Umbilical cord (tissue), 2 donors: Measurements from ENCODE around the gene CCDC116. TPM values are rescaled to one million over a fixed set of nuclear protein-coding genes. Genes with fewer than 3 reads are reported as not detected.
"Not testable (repeated sequence)": the region's sequence is repeated elsewhere in the genome, so short reads cannot be mapped to it uniquely, and the experiment has no call there.

Experiments used
- DNase-seq: peaks from one replicate; pipeline ENCODE4 v3.0.0-alpha.2; 2015; ENCODE audit warnings: low spot score
- total RNA-seq: library from RNA; depleted of rRNA; stranded (reverse); fragments of >200 nt; gene quantifications from one replicate; pipeline ENCODE4 v1.2.3, GENCODE V29; 2014; ENCODE audit warnings: low replicate concordance; ENCODE audit not compliant: insufficient read depth

Gene CCDC116, protein sequence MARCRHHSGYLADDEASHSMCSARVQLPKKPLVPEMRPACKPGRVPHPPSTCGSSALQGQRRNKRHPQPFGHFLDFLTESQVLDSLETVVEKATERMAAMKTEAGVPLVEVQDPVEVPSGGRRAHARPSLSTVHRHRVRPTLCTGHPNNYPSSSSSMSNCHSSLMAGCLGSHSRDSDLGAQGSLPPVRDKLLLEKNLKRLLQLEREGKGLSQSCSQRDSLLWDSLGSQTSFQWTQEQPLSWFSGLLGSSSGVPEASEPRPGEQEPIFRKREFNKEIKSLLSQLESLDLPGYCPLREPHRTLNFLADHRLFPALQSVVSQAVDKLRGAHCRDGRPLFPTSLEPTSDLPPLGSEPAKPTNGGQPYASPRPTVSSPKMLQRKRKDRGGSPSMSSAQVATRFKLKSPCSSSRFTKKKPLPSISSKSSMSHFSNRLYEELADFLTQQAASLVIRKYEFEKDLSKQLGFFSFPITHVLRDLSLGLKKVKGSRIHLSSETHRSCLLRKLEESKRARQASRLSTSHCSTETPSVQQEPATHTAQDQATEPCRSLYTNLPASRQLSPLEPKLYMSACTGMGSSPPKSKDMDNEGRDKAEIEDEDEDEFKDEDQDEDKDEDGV
- total RNA-seq, result not detected

- no peak for DNase-seq
These were observed at the start of gene CCDC116 for GRCh38 chr22:21632237-21632895. CCDC116 (plus strand) TSS chr22:21632760; CDS start chr22:21633182, 422 bp downstream.

DNA sequence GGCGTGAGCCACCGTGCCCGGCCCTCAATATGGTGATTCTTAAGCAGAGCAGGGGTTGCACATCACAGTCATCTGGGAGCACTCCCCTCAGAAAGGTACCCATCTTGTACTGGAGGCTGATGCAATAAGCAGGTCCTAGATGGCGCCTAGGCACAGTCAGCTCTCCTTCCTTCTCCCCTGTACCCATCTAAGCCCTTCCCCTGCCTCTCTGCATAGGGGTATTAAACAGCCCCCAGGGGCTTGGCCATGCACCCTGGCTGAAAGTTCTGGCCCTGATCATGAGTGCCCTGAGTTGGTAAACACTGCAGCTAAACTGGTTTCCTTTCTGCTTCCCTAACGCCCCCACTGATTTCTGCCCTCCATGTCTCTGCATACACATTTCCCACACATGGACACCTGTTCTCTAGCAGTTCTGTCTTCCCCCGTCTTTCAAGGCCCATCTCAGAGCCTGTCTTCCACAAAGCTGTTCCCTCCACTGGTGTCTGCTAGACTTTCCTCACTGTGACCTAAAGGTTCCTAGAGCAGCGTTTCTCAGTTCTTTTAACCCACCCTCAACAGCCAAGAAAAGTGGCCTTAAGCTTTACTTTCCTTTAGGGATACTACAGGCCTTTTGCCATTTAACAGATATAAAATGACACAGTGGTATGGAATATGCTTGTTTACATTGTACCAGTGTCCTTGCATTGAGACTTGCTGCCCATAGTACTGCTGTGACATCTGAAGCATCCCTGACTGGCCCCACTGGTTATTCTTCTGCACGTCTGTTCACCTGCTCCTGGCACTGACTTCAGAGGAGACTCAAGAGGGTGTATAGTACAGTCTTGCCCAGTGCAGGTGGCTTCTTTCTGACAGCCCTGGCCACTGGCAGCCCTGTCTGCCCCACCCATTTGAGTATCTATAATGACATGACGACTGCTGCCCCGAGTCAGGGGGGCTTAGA is 49.5 kb upstream of the CCDC116 start:
- DNase-seq, result no peak

DNA sequence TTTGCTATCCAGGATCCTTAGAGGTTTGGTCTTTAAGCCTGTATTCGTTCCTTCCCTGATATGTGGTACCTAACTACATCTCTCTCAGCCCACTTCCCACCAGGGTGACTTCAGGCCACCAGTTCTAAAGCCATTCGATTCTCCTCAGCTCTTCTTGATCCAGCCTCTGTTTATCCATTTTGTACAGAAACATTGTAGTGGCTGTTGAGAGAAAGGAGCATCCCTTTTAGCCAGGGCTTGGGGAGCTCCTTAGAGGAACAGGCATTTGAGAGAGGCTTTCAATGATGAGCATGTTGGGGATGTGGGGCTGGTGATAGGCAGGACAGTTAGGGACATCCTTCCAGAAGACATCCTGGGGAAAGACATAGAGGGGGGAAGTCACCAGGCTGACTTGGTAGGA is 47.2 kb upstream of the CCDC116 start:
- DNase-seq, result no peak

GRCh38 chr22:21587803-21588611 is 44.6 kb upstream of the CCDC116 start:
- no peak for DNase-seq

DNA sequence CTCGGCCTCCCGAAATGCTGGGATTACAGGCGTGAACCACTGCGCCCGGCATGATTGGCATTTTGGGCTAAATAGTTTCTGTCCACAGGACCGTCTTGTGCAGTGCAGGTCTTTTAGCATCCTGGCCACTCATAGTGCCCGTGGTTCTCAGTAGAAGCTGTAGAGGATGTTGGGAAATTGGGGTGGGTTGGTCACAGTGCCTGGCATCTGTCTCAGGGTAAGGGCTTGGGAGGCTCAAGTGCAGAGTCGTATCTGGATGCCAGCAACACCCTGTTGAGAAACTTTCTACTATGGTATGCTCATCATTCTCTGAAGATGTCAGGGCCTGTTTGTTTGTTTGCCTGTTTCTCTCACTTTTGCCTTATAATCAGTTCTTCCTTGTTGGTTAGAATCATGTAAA is 43.2 kb upstream of the CCDC116 start:
- DNase-seq, result no peak

- DNase-seq, result no peak
These were observed 41.5 kb upstream of the CCDC116 start for GRCh38 chr22:21590809-21591641.

GRCh38 chr22:21591695-21592094 is 40.9 kb upstream of the CCDC116 start:
- no peak for DNase-seq

GRCh38 chr22:21592422-21592821 is 40.1 kb upstream of the CCDC116 start:
- no peak for DNase-seq

DNA sequence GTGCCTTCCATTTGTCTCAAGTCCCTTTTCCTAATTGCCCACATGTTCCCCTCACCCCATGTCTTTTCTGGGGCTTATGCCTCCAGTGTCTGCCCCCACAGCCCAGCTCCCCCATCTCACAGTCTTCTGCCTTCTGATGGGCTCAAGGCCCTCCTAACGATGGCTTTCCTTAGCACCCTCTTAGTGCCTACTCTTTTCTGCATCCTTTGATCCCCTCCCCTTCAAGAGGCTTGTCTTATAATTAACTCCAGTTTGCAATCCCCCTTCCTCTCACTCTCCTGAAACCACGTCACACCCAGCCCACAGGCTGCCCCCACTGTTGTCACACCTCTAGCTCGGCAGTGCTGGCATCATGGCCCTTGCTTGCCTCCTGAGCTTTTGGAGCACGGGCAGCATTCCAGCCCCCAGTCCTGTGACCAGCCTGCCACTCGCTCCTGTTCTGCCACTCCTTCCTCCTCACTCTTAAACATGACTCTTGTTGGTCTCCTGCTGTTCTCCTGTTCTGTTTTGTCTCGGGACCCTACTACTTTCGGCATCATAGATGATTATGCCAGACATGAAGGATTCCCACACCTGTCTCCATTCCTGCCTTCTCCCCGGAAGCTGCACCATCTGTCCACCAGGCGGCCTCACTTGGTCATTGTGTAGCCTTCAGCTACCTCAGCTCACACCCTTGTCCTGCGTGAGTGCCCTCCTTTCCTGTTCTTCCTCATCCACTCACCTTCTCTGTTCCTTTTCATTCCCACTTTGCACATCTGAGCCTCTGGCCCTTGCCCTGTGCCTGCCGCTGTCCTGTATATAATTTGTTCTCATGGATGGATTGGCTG is 38.9 kb upstream of the CCDC116 start:
- DNase-seq, result no peak

GRCh38 chr22:21594865-21595452 is 37.6 kb upstream of the CCDC116 start:
- DNase-seq, result no peak

- not testable (repeated sequence) for DNase-seq
These were observed 36.0 kb upstream of the CCDC116 start for GRCh38 chr22:21596356-21597135.

DNA sequence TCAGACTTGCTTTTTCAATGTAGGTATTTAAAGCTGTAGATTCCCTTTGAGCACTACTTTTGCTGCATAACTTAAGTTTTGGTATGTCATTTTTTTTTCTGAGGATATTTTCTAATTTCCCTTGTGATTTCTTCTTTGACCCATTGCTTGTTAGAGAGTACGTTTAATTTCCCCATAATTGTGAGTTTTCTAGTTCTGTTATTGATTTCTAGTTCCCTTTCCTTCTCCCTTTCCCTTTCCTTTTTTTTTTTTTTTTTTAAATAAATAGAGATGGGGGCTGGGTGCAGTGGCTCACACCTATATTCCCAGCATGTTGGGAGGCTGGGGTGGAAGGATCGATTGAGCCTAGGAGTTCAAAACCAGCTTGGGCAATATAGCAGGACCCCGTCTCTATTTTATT is 34.3 kb upstream of the CCDC116 start:
- no peak for DNase-seq

DNA sequence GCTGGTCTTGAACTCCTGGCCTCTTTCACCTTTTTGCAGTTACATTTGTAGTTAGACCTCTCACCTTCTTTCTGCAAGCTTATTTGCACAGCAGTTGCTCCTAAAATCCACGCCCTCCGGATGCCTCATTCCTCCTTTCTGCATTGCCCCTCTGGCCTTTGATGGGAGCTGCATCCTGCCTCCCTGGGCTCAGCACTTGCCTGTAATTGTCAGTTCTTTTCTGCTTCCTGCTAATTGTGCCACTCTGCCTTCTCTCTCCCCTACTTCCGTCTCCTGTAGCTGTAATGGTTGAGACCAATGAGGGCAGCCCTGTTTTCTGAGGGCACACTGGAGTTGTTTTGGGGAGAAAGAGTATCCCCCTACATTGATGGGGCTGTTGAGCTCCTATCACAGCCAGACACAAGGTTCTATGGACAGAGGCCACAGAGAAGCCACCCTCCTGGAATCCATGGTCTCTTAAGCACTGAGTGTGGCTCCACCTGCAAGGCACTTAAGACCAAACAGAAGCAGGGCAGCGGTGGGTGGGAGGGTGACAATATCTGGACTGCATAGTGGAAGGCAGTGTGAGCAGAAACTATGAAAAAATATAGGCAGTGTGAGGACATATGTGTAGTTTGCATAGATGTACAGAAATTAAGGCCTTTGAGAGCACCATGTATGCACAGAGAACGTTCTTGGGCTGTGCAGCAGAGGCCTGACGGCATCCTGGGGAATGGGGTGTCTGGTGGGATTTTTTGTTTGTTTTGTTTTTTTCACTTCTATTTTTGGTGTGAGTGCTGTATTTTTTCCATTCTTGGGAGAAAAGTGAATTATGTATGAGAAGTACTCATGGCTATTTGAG is 33.3 kb upstream of the CCDC116 start:
- DNase-seq, result no peak

DNA sequence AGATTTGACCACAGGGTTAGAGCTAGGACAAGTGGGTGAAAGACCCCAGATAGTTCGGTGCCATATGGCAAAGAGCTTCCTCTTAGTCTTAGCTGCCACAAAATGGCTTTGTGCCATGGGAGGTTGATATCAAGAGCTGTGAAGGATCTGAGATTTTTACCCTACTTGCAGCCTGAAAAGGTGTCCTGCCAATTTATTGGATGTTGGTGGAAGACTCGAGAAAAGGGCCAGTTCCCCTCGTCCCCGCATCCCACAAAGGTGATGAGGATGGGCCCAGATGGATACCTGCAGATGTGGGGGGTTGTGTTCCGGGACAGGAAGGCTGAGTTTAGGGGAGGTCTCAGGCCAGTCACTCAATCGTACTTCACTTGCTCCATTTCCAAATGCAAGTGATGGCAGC is 30.0 kb upstream of the CCDC116 start:
- DNase-seq, result no peak

- no peak for DNase-seq
These were observed 28.6 kb upstream of the CCDC116 start for GRCh38 chr22:21603973-21604372.

- DNase-seq, result no peak
These were observed 26.5 kb upstream of the CCDC116 start for GRCh38 chr22:21605887-21606564.
